Retinal pigment epithelial cell (primary cell): Measurements from ENCODE around the gene SERPINA9.

ENCODE experiments used
- DNase-seq: peaks from one replicate; pipeline ENCODE4 v3.0.0-alpha.2; 2010; ENCODE audit warnings: low read depth
- H3K4me3 ChIP-seq: 2 replicates; pipeline ENCODE4 v1.5.1; 2011; ENCODE audit warnings: mild to moderate bottlenecking, low read length, control low read depth, moderate library complexity
- TF ChIP-seq, protein P1 (sequence below): conservative IDR thresholded peaks from 2 replicates; pipeline ENCODE4 v1.5.1; 2011; ENCODE audit warnings: low read depth, low read length, control low read depth, inconsistent platforms

Gene SERPINA9

DNA sequence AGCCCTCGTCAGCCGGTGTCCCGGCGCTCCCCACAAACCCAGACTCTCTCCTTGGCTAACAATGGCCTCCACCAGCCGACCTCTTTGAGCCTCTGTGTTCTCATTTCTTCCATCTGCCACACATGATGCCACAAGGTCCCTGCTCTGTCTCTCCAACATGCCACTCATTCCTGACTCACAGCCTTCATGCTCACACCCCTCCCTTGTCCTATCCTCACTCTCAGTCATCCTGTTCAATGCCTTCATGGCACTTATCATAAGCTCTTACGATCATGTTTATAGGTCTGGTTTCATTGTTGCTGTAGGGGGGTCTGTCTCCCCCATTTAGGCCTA, 13.8 kb downstream of the SERPINA9 start:
- no peak overlapping the region for H3K4me3 ChIP-seq
- DNase-seq: no peak
- TF ChIP-seq, protein P1, sequence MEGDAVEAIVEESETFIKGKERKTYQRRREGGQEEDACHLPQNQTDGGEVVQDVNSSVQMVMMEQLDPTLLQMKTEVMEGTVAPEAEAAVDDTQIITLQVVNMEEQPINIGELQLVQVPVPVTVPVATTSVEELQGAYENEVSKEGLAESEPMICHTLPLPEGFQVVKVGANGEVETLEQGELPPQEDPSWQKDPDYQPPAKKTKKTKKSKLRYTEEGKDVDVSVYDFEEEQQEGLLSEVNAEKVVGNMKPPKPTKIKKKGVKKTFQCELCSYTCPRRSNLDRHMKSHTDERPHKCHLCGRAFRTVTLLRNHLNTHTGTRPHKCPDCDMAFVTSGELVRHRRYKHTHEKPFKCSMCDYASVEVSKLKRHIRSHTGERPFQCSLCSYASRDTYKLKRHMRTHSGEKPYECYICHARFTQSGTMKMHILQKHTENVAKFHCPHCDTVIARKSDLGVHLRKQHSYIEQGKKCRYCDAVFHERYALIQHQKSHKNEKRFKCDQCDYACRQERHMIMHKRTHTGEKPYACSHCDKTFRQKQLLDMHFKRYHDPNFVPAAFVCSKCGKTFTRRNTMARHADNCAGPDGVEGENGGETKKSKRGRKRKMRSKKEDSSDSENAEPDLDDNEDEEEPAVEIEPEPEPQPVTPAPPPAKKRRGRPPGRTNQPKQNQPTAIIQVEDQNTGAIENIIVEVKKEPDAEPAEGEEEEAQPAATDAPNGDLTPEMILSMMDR: no peak

DNA sequence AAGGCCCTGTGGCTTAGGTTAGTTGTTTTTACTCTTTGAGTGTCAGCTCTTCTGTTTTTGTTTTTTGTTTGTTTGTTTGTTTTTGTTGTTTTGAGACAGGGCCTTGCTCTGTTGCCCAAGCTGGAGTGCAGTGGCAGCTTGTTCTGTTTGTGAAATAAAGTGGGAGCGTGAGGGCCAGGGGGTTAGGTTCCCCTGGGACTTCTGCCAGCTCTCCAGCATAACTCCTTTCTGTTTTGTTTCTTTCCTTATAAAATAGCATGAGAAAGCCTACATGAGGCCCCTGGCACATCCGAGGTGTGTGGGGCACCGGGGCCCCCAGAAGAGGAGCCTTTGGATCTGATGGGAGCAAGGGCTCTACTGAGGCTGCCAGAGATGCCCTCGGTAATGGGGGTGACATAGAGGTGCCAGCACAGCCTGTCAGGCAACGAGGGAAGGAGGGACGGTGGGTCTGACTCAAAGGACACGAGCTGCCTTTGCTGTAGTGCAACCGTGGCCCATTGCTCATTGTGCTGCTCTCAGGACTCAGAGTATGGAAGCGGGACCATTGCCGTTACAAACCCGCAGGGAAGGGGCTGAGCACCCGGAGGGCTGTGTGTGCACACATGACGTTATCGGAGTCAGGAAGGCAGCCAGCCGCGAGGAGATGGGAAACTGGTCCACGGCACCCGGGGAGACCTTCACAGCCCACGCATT, 14.3 kb downstream of the SERPINA9 start:
- TF ChIP-seq, protein P1: no peak
- no peak for DNase-seq
- H3K4me3 ChIP-seq: no peak overlapping the region

DNA sequence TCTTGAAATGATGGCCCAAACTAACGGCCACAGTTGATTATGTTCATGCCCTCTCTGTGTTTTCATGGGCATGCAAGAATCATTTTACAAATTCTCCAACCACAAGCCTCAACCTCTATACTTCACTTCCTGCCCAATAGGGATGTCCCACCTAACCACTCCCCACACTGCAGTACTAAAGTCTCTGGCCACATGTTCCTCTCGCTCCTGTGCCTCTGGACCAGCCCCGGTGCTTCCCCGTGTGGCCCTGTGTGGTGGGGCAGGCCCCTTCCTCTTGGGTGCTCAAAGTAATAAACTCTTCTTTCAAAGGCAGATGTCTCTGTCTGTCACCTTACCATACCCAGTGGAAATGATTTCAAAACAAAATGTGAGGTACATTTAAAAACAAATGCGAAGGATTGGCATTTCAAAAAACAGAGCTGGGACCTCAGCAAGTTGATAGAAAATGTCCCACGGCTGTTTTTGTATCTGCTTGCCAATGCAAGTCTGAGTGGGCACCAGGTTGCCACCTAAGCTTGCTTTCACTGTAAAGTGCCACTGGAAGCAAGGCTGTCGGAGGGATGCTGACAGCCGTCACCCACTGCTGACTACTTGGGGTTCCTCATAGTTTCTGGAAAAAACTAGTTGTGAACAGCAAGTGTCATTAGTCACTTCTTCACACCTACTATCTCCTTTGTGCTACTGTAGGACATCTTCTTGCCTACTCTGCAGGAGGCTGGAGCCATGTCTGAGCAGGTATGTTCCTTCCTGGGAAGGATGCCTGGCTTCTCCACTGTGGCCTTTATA, 15.2 kb downstream of the SERPINA9 start:
- no peak overlapping the region for H3K4me3 ChIP-seq
- TF ChIP-seq, protein P1: no peak
- no peak for DNase-seq

DNA sequence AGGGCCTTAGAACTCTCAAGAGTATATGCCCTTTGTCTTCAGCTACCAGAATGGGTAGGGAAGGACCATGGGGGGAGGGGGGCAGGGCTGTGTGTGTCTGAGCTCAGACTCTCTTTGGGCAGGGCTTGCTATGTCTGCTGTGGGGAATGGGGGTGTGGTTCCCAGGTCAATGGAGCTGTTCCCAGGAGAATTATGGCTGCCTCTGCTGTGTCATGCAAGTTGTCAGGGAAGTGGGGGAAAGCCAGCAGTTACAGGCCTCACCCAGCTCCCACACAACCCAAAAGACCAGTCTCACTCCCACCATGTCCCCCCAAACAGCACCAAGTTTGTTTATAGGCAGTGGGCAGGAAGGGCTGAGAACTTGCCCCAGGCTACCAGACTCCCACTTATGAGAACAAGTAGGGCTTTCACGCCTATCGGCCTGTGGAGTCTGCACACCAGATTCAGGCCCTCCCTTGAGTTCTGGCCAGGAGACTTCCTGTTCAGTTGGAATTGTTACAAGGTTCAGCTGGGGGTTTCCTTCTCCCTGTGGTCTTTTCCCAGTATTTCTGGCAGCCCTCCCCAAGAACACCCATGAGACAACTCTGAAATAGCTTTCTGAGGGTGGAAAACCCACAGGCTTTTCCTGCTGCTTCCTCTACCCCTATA, 17.3 kb downstream of the SERPINA9 start:
- no peak overlapping the region for H3K4me3 ChIP-seq
- TF ChIP-seq, protein P1: no peak
- DNase-seq: no peak

DNA sequence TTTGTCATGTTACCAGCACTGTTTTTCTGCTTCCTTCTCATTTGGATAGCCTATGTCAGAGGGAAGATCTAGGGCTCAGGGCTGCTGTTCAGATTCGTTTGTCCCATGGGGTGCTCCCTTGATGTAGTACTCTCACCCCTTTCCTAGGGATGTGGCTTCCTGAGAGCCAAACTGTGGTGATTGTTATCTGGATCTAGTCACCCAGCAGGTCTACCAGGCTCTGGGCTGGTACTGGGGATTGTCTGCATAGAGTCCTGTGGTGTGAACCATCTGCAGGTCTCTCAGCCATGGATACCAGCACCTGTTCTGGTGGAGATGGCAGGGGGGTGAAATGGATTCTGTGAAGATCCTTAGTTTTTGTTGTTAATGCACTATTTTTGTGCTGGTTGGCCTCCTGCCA, 17.9 kb downstream of the SERPINA9 start:
- TF ChIP-seq, protein P1: no peak
- no peak overlapping the region for H3K4me3 ChIP-seq
- DNase-seq: no peak

DNA sequence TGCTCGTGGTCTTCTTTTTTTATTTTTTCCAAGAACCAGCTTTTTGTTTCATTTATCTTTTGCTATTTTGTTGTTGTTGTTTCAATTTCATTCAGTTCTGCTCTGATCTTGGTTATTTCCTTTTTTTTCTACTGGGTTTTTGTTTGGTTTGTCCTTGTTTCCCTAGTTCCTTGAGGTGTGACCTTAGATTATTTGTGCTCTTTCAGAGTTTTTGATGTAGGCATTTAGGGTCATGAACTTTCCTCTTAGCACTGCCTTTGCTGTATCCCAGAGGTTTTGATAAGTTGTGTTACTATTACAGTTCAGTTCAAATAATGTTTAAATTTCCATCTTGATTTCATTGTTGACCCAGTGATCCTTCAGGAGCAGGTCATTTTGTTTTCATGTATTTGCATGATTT, 20.1 kb downstream of the SERPINA9 start:
- H3K4me3 ChIP-seq: no peak overlapping the region
- TF ChIP-seq, protein P1: no peak
- DNase-seq: no peak
